ENCODE results near the gene TET1. TPM values are rescaled to one million over a fixed set of nuclear protein-coding genes. Genes with fewer than 3 reads are reported as not detected.
"Not testable (repeated sequence)": the region's sequence is repeated elsewhere in the genome, so short reads cannot be mapped to it uniquely, and the experiment has no call there.

TET1 gene
- total RNA-seq, result 1 to 10 TPM; 3.2 to 3.3 TPM

GRCh38 chr10:68560186-68560942, at the start of gene TET1:
Gene TET1, plus strand, starts transcription at chr10:68560337. Its CDS starts 12,002 bp downstream, at chr10:68572339.
- POLR2A ChIA-PET, result interaction anchor here (0.8 kb wide), 1 partner anchor 40 kb away, joined by 3 read pairs; no protein-coding TSS in a partner anchor
- Mint-ChIP-seq H3K27me3 (ENCODE audit: low read depth) (peaks cover 62% of the 10 kb centered on the region), H3K36me3 (ENCODE audit: low read depth) (no peaks in the 10 kb centered on the region), H3K4me1 (ENCODE audit: low read depth) (peaks cover 23% of the 10 kb centered on the region), H3K9me3 (ENCODE audit: insufficient read depth) (no peaks in the 10 kb centered on the region), H3K27ac (no peak within 1 kb of the TSS), H3K4me3 (peak within 1 kb of the TSS; percentile 65)
- CTCF ChIA-PET, result interaction anchor here (3.3 kb wide), 1 partner anchor 10 kb away, joined by 11 read pairs; no protein-coding TSS in a partner anchor
- DNase-seq, result peak; percentile 40
- ATAC-seq, result peak; percentile 61

- DNase-seq; H3K27me3 Mint-ChIP-seq (ENCODE audit: low read depth); H3K27ac Mint-ChIP-seq; POLR2A ChIA-PET; H3K4me1 Mint-ChIP-seq (ENCODE audit: low read depth); H3K9me3 Mint-ChIP-seq (ENCODE audit: insufficient read depth); H3K4me3 Mint-ChIP-seq; ATAC-seq: not testable (repeated sequence)
- peaks cover 12% of the 10 kb centered on the region for H3K36me3 Mint-ChIP-seq (ENCODE audit: low read depth)
- CTCF ChIA-PET, result interaction anchor here (1.3 kb wide), 1 partner anchor 34 kb away, joined by 3 read pairs; no protein-coding TSS in a partner anchor
These were observed 43.9 kb upstream of the TET1 start for GRCh38 chr10:68516216-68516615.

GRCh38 chr10:68516766-68517165, 43.4 kb upstream of the TET1 start:
- no peak overlapping the region for H3K27ac Mint-ChIP-seq
- no peaks in the 10 kb centered on the region for H3K27me3 Mint-ChIP-seq (ENCODE audit: low read depth)
- no peaks in the 10 kb centered on the region for H3K9me3 Mint-ChIP-seq (ENCODE audit: insufficient read depth)
- H3K4me3 Mint-ChIP-seq, result no peak overlapping the region
- no peaks in the 10 kb centered on the region for H3K4me1 Mint-ChIP-seq (ENCODE audit: low read depth)
- ATAC-seq (no peak), DNase-seq (no peak)
- POLR2A ChIA-PET, result no interaction called here
- CTCF ChIA-PET, result interaction anchor here (1.3 kb wide), 1 partner anchor 34 kb away, joined by 3 read pairs; no protein-coding TSS in a partner anchor
- peaks cover 14% of the 10 kb centered on the region for H3K36me3 Mint-ChIP-seq (ENCODE audit: low read depth)

- H3K27ac Mint-ChIP-seq, result no peak overlapping the region
- no peak overlapping the region for H3K4me3 Mint-ChIP-seq
- H3K27me3 Mint-ChIP-seq (ENCODE audit: low read depth), result no peaks in the 10 kb centered on the region
- ChIA-PET CTCF (interaction anchor here (1.3 kb wide), 1 partner anchor 33 kb away, joined by 3 read pairs; no protein-coding TSS in a partner anchor), POLR2A (no interaction called here)
- peaks cover 14% of the 10 kb centered on the region for H3K36me3 Mint-ChIP-seq (ENCODE audit: low read depth)
- H3K4me1 Mint-ChIP-seq (ENCODE audit: low read depth), result no peaks in the 10 kb centered on the region
- no peaks in the 10 kb centered on the region for H3K9me3 Mint-ChIP-seq (ENCODE audit: insufficient read depth)
- ATAC-seq, result no peak
- DNase-seq, result no peak
These were observed 42.9 kb upstream of the TET1 start for GRCh38 chr10:68517188-68517587.

- ATAC-seq; H3K4me3 Mint-ChIP-seq; H3K9me3 Mint-ChIP-seq (ENCODE audit: insufficient read depth); H3K27me3 Mint-ChIP-seq (ENCODE audit: low read depth); H3K4me1 Mint-ChIP-seq (ENCODE audit: low read depth); POLR2A ChIA-PET; H3K27ac Mint-ChIP-seq; DNase-seq: not testable (repeated sequence)
- H3K36me3 Mint-ChIP-seq (ENCODE audit: low read depth), result peaks cover 15% of the 10 kb centered on the region
- CTCF ChIA-PET, result interaction anchor here (0.6 kb wide), 1 partner anchor 34 kb away, joined by 3 read pairs; no protein-coding TSS in a partner anchor
These were observed 41.5 kb upstream of the TET1 start for GRCh38 chr10:68518609-68519008.

- H3K27me3 Mint-ChIP-seq (ENCODE audit: low read depth); CTCF ChIA-PET; H3K4me3 Mint-ChIP-seq; H3K27ac Mint-ChIP-seq; H3K36me3 Mint-ChIP-seq (ENCODE audit: low read depth); DNase-seq; H3K9me3 Mint-ChIP-seq (ENCODE audit: insufficient read depth); POLR2A ChIA-PET; H3K4me1 Mint-ChIP-seq (ENCODE audit: low read depth); ATAC-seq: not testable (repeated sequence)
These were observed 34.6 kb upstream of the TET1 start for GRCh38 chr10:68525490-68526038.

- Mint-ChIP-seq H3K36me3 (ENCODE audit: low read depth) (peaks cover 3% of the 10 kb centered on the region), H3K27me3 (ENCODE audit: low read depth) (no peaks in the 10 kb centered on the region), H3K9me3 (ENCODE audit: insufficient read depth) (no peaks in the 10 kb centered on the region), H3K4me1 (ENCODE audit: low read depth) (peaks cover 8% of the 10 kb centered on the region), H3K27ac (peak overlapping the region; percentile 95), H3K4me3 (peak overlapping the region; percentile 95)
- CTCF ChIA-PET, result no interaction called here
- DNase-seq, result no peak
- POLR2A ChIA-PET, result no interaction called here
- no peak for ATAC-seq
These were observed 33.4 kb upstream of the TET1 start for GRCh38 chr10:68526634-68527307.

- no peak overlapping the region for H3K4me3 Mint-ChIP-seq
- H3K27me3 Mint-ChIP-seq (ENCODE audit: low read depth), result no peaks in the 10 kb centered on the region
- ATAC-seq (no peak), DNase-seq (no peak)
- no peaks in the 10 kb centered on the region for H3K9me3 Mint-ChIP-seq (ENCODE audit: insufficient read depth)
- H3K4me1 Mint-ChIP-seq (ENCODE audit: low read depth), result no peaks in the 10 kb centered on the region
- no peaks in the 10 kb centered on the region for H3K36me3 Mint-ChIP-seq (ENCODE audit: low read depth)
- POLR2A ChIA-PET, result no interaction called here
- CTCF ChIA-PET, result interaction anchor here (2.5 kb wide), 1 partner anchor 14 kb away, joined by 8 read pairs; no protein-coding TSS in a partner anchor
- no peak overlapping the region for H3K27ac Mint-ChIP-seq
These were observed 23.2 kb upstream of the TET1 start for GRCh38 chr10:68536973-68537372.

GRCh38 chr10:68537796-68538195, 22.3 kb upstream of the TET1 start:
- Mint-ChIP-seq H3K4me3 (no peak overlapping the region), H3K27me3 (ENCODE audit: low read depth) (no peaks in the 10 kb centered on the region), H3K9me3 (ENCODE audit: insufficient read depth) (no peaks in the 10 kb centered on the region), H3K4me1 (ENCODE audit: low read depth) (no peaks in the 10 kb centered on the region), H3K27ac (no peak overlapping the region), H3K36me3 (ENCODE audit: low read depth) (no peaks in the 10 kb centered on the region)
- ChIA-PET POLR2A (no interaction called here), CTCF (interaction anchor here (2.5 kb wide), 1 partner anchor 13 kb away, joined by 8 read pairs; no protein-coding TSS in a partner anchor)
- ATAC-seq, result no peak
- no peak for DNase-seq

- ATAC-seq, result no peak
- Mint-ChIP-seq H3K27ac (no peak overlapping the region), H3K4me3 (no peak overlapping the region), H3K4me1 (ENCODE audit: low read depth) (no peaks in the 10 kb centered on the region), H3K9me3 (ENCODE audit: insufficient read depth) (no peaks in the 10 kb centered on the region), H3K36me3 (ENCODE audit: low read depth) (no peaks in the 10 kb centered on the region), H3K27me3 (ENCODE audit: low read depth) (no peaks in the 10 kb centered on the region)
- CTCF ChIA-PET, result interaction anchor here (0.6 to 2.2 kb wide), 2 partner anchors 8 to 217 kb away, joined by 3 to 13 read pairs; no protein-coding TSS in a partner anchor
- POLR2A ChIA-PET, result no interaction called here
- DNase-seq, result no peak
These were observed 16.9 kb upstream of the TET1 start for GRCh38 chr10:68543004-68543918.

GRCh38 chr10:68550747-68551411, 9.3 kb upstream of the TET1 start:
- DNase-seq (peak; percentile 65), ATAC-seq (peak; percentile 82)
- POLR2A ChIA-PET, result interaction anchor here (0.7 kb wide), 1 partner anchor 305 kb away, joined by 4 read pairs; no protein-coding TSS in a partner anchor
- H3K27me3 Mint-ChIP-seq (ENCODE audit: low read depth), result no peaks in the 10 kb centered on the region
- H3K4me1 Mint-ChIP-seq (ENCODE audit: low read depth), result no peaks in the 10 kb centered on the region
- no peaks in the 10 kb centered on the region for H3K9me3 Mint-ChIP-seq (ENCODE audit: insufficient read depth)
- CTCF ChIA-PET, result interaction anchor here (0.6 to 2.7 kb wide), 35 partner anchors 9 to 349 kb away, joined by 3 to 13 read pairs (median 4); partner anchors contain the start of genes CCAR1, DDX50, DNA2 and TET1
- H3K27ac Mint-ChIP-seq, result no peak overlapping the region
- H3K4me3 Mint-ChIP-seq, result no peak overlapping the region
- no peaks in the 10 kb centered on the region for H3K36me3 Mint-ChIP-seq (ENCODE audit: low read depth)
